Stomach smooth muscle (tissue), 2 donors: ENCODE data around the gene SYNRG.

Experiments
- H3K27ac ChIP-seq: one replicate; pipeline ENCODE4 v1.7.0; 2013; ENCODE audit warnings: mild to moderate bottlenecking, low read length, inconsistent platforms
- H3K27me3 ChIP-seq, 2 donors: one replicate each; pipeline ENCODE4 v1.7.0; 2013; ENCODE audit warnings: low read length in 2 of 2; ENCODE audit not compliant: insufficient read depth in 2 of 2, control insufficient read depth in 1 of 2
- H3K36me3 ChIP-seq, 2 donors: one replicate each; pipeline ENCODE4 v1.7.0; 2013; ENCODE audit warnings: low read length in 2 of 2; ENCODE audit not compliant: control insufficient read depth in 2 of 2, insufficient read depth in 2 of 2
- H3K4me1 ChIP-seq: one replicate; pipeline ENCODE4 v1.7.0; 2013; ENCODE audit warnings: low read length; ENCODE audit not compliant: control insufficient read depth, insufficient read depth
- H3K4me3 ChIP-seq, 2 donors: one replicate each; pipeline ENCODE4 v1.7.0; 2013; ENCODE audit warnings: low read length in 2 of 2
- H3K9ac ChIP-seq, 2 donors: one replicate each; pipeline ENCODE4 v1.7.0; 2013; ENCODE audit warnings: low read length in 2 of 2, mild to moderate bottlenecking in 1 of 2
- H3K9me3 ChIP-seq, 2 donors: one replicate each; pipeline ENCODE4 v1.7.0; 2013; ENCODE audit warnings: low read length in 2 of 2; ENCODE audit not compliant: control insufficient read depth in 2 of 2
- donor health status: healthy.
- donor health status: Pancreatic carcinoma.

Gene SYNRG

DNA sequence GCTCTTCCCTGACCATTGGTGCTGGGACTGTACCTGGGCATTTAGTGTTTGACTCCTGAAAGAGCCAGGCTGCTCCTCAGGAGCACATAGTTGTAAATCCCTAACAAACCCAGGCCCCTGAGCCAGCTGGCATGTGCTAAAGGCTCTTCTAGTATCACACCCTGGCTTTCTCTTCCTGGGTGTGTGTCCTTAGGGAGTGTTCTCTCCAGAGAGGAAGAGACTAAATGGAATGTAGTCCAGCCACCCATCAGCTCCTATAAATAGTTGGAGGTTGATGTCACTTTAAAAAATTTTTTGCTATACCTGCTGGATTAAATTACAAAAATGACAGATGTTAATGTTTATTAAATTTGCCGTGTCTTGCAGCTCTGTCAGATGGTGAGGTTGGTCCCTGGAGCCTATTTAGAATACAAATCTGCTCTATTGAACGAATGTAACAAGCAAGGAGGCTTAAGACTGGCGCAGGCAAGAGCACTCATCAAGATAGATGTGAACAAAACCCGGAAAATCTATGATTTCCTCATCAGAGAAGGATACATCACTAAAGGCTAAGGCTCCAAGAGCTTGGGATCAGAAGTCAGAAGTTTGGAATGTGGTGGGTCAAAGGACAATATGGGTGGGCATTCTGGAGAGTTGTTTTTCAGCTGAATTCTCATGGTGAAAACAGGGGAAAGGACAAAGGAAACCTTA lies 132.6 kb downstream of the SYNRG start:
- Histone ChIP-seq H3K36me3 (peaks cover 31 to 36% of the 10 kb centered on the region in 2 donors), H3K9me3 (no peaks in the 10 kb centered on the region), H3K27me3 (no peaks in the 10 kb centered on the region), H3K27ac (no peak overlapping the region), H3K4me1 (no peaks in the 10 kb centered on the region), H3K9ac (no peak overlapping the region), H3K4me3 (no peak overlapping the region)

- no peak overlapping the region for H3K9ac ChIP-seq
Observed at GRCh38 chr17:37475731-37476420, 133.3 kb downstream of the SYNRG start.

GRCh38 chr17:37470181-37470580 lies 139.0 kb downstream of the SYNRG start:
- no peaks in the 10 kb centered on the region for H3K27me3 ChIP-seq
- peaks cover 27 to 30% of the 10 kb centered on the region in 2 donors for H3K36me3 ChIP-seq
- H3K27ac ChIP-seq, result no peak overlapping the region

More at GRCh38 chr17:37475731-37476420, 133.3 kb downstream of the SYNRG start:
- Histone ChIP-seq H3K4me3 (no peak overlapping the region), H3K27ac (no peak overlapping the region), H3K36me3 (peaks cover 34 to 37% of the 10 kb centered on the region in 2 donors), H3K4me1 (no peaks in the 10 kb centered on the region), H3K9me3 (no peaks in the 10 kb centered on the region), H3K27me3 (no peaks in the 10 kb centered on the region)

GRCh38 chr17:37466471-37466870 lies 142.7 kb downstream of the SYNRG start:
- Histone ChIP-seq H3K4me3 (no peak overlapping the region), H3K4me1 (no peaks in the 10 kb centered on the region), H3K27ac (no peak overlapping the region), H3K9me3 (no peaks in the 10 kb centered on the region), H3K27me3 (no peaks in the 10 kb centered on the region), H3K36me3 (peaks cover 13 to 18% of the 10 kb centered on the region in 2 donors), H3K9ac (no peak overlapping the region)

More at GRCh38 chr17:37470181-37470580, 139.0 kb downstream of the SYNRG start:
- H3K9ac ChIP-seq, result no peak overlapping the region
- H3K9me3 ChIP-seq, result no peaks in the 10 kb centered on the region
- no peaks in the 10 kb centered on the region for H3K4me1 ChIP-seq
- no peak overlapping the region for H3K4me3 ChIP-seq

DNA sequence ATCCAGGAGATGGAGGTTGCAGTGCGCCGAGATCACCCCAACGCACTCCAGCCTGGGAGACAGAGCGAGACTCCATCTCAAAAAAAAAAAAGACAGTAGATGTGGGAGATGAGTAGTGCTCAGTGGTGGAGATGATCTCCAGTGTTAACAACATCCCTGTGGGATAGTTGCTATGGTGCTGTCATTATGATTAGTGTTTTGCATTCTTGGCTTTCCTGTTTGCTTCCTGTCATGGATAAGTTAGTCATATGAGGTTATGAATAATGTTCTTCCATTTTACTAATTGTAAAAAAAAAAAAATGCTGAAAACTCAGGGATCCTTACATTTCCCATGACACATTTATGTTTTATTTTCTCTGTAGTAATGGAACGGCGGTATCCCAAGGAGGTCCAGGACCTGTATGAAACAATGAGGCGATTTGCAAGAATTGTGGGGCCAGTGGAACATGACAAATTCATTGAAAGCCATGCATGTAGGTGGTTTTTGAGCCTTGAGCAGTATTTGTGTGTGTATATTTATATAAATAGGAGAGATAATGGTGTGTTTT lies 144.1 kb downstream of the SYNRG start:
- Histone ChIP-seq H3K9me3 (no peaks in the 10 kb centered on the region), H3K4me1 (no peaks in the 10 kb centered on the region), H3K9ac (no peak overlapping the region), H3K27ac (no peak overlapping the region), H3K27me3 (no peaks in the 10 kb centered on the region), H3K4me3 (no peak overlapping the region), H3K36me3 (peaks cover 7 to 16% of the 10 kb centered on the region in 2 donors)
